HEK293 (cell line): ENCODE results near the gene SFSWAP.

Source experiments
- CTCF ChIA-PET: fragments of 350-600 bp; formaldehyde crosslinking; extraction: SDS; loops from one replicate; lab custom pipeline; 2021; ENCODE audit warnings: antibody characterized with exemption; lab: Yijun Ruan, JAX
- POLR2A ChIA-PET: fragments of 300-600 bp; formaldehyde crosslinking; extraction: SDS; loops from one replicate; lab custom pipeline; 2020; ENCODE audit warnings: antibody characterized with exemption, inconsistent platforms; lab: Yijun Ruan, JAX
- H3K27ac ChIP-seq: fragments of 200-500 bp; sonication (Bioruptor generic); 2 replicates; pipeline ENCODE4 v1.5.1; 2014; ENCODE audit warnings: low read depth, low read length, control low read depth, inconsistent platforms; ENCODE audit errors: extremely low read depth
- H3K36me3 ChIP-seq, 2 experiments: fragments of 200-500 bp in 1 of 2; sonication (Bioruptor generic) in 1 of 2; 1 replicate in 1 of 2; 2 replicates in 1 of 2; pipeline ENCODE4 v1.5.1; 2014 to 2017; ENCODE audit warnings: inconsistent platforms in 2 of 2, low read length in 2 of 2; ENCODE audit not compliant: control insufficient read depth in 2 of 2, insufficient read depth in 1 of 2
- H3K4me1 ChIP-seq: fragments of 200-500 bp; sonication (Bioruptor generic); 2 replicates; pipeline ENCODE4 v1.5.1; 2014; ENCODE audit warnings: mild to moderate bottlenecking, low read length, inconsistent platforms; ENCODE audit not compliant: control insufficient read depth, insufficient read depth
- H3K4me3 ChIP-seq: 2 replicates; pipeline ENCODE4 v1.5.1; 2011; ENCODE audit warnings: low read depth, mild to moderate bottlenecking, control low read depth, low read length, moderate library complexity
- H3K9me3 ChIP-seq: fragments of 200-500 bp; sonication (Bioruptor generic); 2 replicates; pipeline ENCODE4 v1.5.1; 2014; ENCODE audit warnings: low read depth, low read length, inconsistent platforms; ENCODE audit not compliant: control insufficient read depth, insufficient read depth
- ATF2 ChIP-seq: fragments of 450-650 bp; formaldehyde crosslinking; IDR thresholded peaks from 2 replicates; pipeline ENCODE4 v1.5.1; 2016; ENCODE audit warnings: missing biosample characterization, missing genetic modification characterization, low read depth
- BCL6B ChIP-seq: fragments of 450-650 bp; formaldehyde crosslinking; IDR thresholded peaks from 2 replicates; pipeline ENCODE4 v1.5.1; 2017; ENCODE audit warnings: missing biosample characterization, missing genetic modification characterization
- HOXA7 ChIP-seq: sonication (generic); formaldehyde crosslinking; IDR thresholded peaks from 2 replicates; pipeline ENCODE4 v1.8.1; 2022; ENCODE audit warnings: missing genetic modification reagents, borderline replicate concordance
- INSM2 ChIP-seq: fragments of 450-650 bp; formaldehyde crosslinking; IDR thresholded peaks from 2 replicates; pipeline ENCODE4 v1.5.1; 2016; ENCODE audit warnings: missing biosample characterization, missing genetic modification characterization
- KLF9 ChIP-seq: fragments of 450-650 bp; formaldehyde crosslinking; IDR thresholded peaks from 2 replicates; pipeline ENCODE4 v1.5.1; 2016; ENCODE audit warnings: missing biosample characterization, missing genetic modification characterization, low read depth
- PRDM1 ChIP-seq: fragments of 450-650 bp; formaldehyde crosslinking; IDR thresholded peaks from 2 replicates; pipeline ENCODE4; 2016; ENCODE audit warnings: missing biosample characterization, missing genetic modification characterization
- SCRT2 ChIP-seq: fragments of 450-650 bp; formaldehyde crosslinking; IDR thresholded peaks from 2 replicates; pipeline ENCODE4 v1.5.1; 2016; ENCODE audit warnings: missing biosample characterization, missing genetic modification characterization
- ZBTB17 ChIP-seq: fragments of 450-650 bp; formaldehyde crosslinking; IDR thresholded peaks from 2 replicates; pipeline ENCODE4 v1.5.1; 2016; ENCODE audit warnings: missing biosample characterization, missing genetic modification characterization
- ZBTB48 ChIP-seq: fragments of 450-650 bp; formaldehyde crosslinking; IDR thresholded peaks from 2 replicates; pipeline ENCODE4 v1.5.1; 2016; ENCODE audit warnings: missing biosample characterization, missing genetic modification characterization
- ZFP3 ChIP-seq: fragments of 450-650 bp; formaldehyde crosslinking; IDR thresholded peaks from 2 replicates; pipeline ENCODE4 v1.5.1; 2016; ENCODE audit warnings: low read depth, missing biosample characterization, missing genetic modification characterization
- ZFP69B ChIP-seq: fragments of 450-650 bp; formaldehyde crosslinking; IDR thresholded peaks from 2 replicates; pipeline ENCODE4 v1.5.1; 2016; ENCODE audit warnings: missing biosample characterization, missing genetic modification characterization
- ZNF324 ChIP-seq: fragments of 450-650 bp; formaldehyde crosslinking; IDR thresholded peaks from 2 replicates; pipeline ENCODE4 v1.5.1; 2016; ENCODE audit warnings: missing biosample characterization, missing genetic modification characterization
- ZNF391 ChIP-seq: fragments of 450-650 bp; formaldehyde crosslinking; IDR thresholded peaks from 2 replicates; pipeline ENCODE4 v1.5.1; 2016; ENCODE audit warnings: low read depth, missing biosample characterization, missing genetic modification characterization, borderline replicate concordance
- ZNF404 ChIP-seq: fragments of 450-650 bp; formaldehyde crosslinking; IDR thresholded peaks from 2 replicates; pipeline ENCODE4 v1.5.1; 2017; ENCODE audit warnings: missing biosample characterization, missing genetic modification characterization
- ZNF433 ChIP-seq: fragments of 450-650 bp; formaldehyde crosslinking; IDR thresholded peaks from 2 replicates; pipeline ENCODE4 v1.5.1; 2016; ENCODE audit warnings: missing biosample characterization, missing genetic modification characterization, low read depth
- ZNF510 ChIP-seq: fragments of 450-650 bp; formaldehyde crosslinking; IDR thresholded peaks from 2 replicates; pipeline ENCODE4 v1.5.1; 2018; ENCODE audit warnings: mild to moderate bottlenecking, missing genetic modification characterization, missing biosample characterization; ENCODE audit not compliant: insufficient replicate concordance
- ZNF530 ChIP-seq: fragments of 450-650 bp; formaldehyde crosslinking; IDR thresholded peaks from 2 replicates; pipeline ENCODE4 v1.5.1; 2016; ENCODE audit warnings: low read depth, missing biosample characterization, missing genetic modification characterization
- ZNF580 ChIP-seq: fragments of 450-650 bp; formaldehyde crosslinking; IDR thresholded peaks from 2 replicates; pipeline ENCODE4 v1.5.1; 2016; ENCODE audit warnings: missing biosample characterization, missing genetic modification characterization
- ZSCAN30 ChIP-seq: fragments of 450-650 bp; IDR thresholded peaks from 2 replicates; pipeline ENCODE4 v1.5.1; 2018; ENCODE audit warnings: missing biosample characterization, mild to moderate bottlenecking, missing genetic modification characterization, moderate library complexity

Gene SFSWAP

GRCh38 chr12:131732996-131733615, 22.2 kb downstream of the SFSWAP start:
- ChIA-PET POLR2A (interaction anchor here (0.6 kb wide), 1 partner anchor 186 kb away, joined by 3 read pairs; no protein-coding TSS in a partner anchor), CTCF (interaction anchor here (0.7 kb wide), 1 partner anchor 277 kb away, joined by 4 read pairs; no protein-coding TSS in a partner anchor)
- Histone ChIP-seq H3K27ac (no peak overlapping the region), H3K4me1 (0 out of 2 replicates have a peak, but pooled peaks cover 4% of the 10 kb centered on the region), H3K36me3 (peaks cover 25 to 78% of the 10 kb centered on the region in 2 experiments), H3K9me3 (no peaks in the 10 kb centered on the region), H3K4me3 (no peak overlapping the region)
- TF ChIP-seq ZBTB17 (tag by site-specific recombination) (no peak), SCRT2 (tag by site-specific recombination) (peak; percentile 53)

- ChIA-PET CTCF (no interaction called here), POLR2A (interaction anchor here (0.6 kb wide), 1 partner anchor 185 kb away, joined by 3 read pairs; no protein-coding TSS in a partner anchor)
- no peak overlapping the region for H3K4me3 ChIP-seq
- no peak overlapping the region for H3K27ac ChIP-seq
- H3K36me3 ChIP-seq, result peaks cover 25 to 77% of the 10 kb centered on the region in 2 experiments
- H3K4me1 ChIP-seq, result 0 out of 2 replicates have a peak, but pooled peaks cover 4% of the 10 kb centered on the region
- TF ChIP-seq BCL6B (tag by site-specific recombination), result no peak
- no peak for TF ChIP-seq PRDM1 (tag by site-specific recombination)
- no peak for TF ChIP-seq ZNF580 (tag by site-specific recombination)
- no peak for TF ChIP-seq ZFP3
- TF ChIP-seq ZBTB48 (tag by site-specific recombination), result no peak
- TF ChIP-seq ZNF391 (tag by site-specific recombination), result no peak
- TF ChIP-seq ZNF530 (tag by site-specific recombination), result no peak
- no peak for TF ChIP-seq KLF9 (tag by site-specific recombination)
- no peak for TF ChIP-seq INSM2 (tag by site-specific recombination)
- TF ChIP-seq ZNF510 (tag by site-specific recombination), result no peak
- TF ChIP-seq ZNF404 (tag by site-specific recombination), result no peak
- no peak for TF ChIP-seq HOXA7 (CRISPR knock-in tag)
- TF ChIP-seq ZFP69B, result no peak
- TF ChIP-seq ZNF433 (tag by site-specific recombination), result no peak
- TF ChIP-seq ZNF324, result no peak
- no peak for TF ChIP-seq ZSCAN30
- TF ChIP-seq ATF2 (tag by site-specific recombination), result no peak
- no peaks in the 10 kb centered on the region for H3K9me3 ChIP-seq
Observed at GRCh38 chr12:131733874-131734273, 23.0 kb downstream of the SFSWAP start.
